Measurements from ENCODE around the gene BMX.

Gene BMX

DNA sequence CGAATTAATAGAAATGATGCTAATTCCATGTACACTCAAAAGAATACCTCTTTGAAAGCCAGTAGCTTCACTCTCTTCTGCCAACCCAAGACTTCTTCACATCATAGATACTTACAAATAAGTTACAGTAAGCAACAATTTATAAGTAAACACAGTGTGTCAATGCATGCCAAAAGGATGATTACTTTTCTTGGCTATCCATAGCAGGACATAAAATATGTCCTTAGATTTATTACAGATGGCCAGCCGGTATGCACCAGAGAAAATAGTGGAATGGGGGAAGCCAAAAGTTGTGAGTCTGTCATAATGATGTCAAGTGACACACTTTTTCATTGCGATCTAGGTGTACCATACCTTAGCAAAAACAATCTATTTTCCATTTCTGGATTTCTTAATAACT, 631 bp upstream of the BMX start:
- H3K4me3 ChIP-seq (ENCODE audit: control insufficient read depth, low read depth, low read length) = no peak overlapping the region
- DNase-seq (ENCODE audit: low read depth) = no peak
- TF ChIP-seq, protein P1, sequence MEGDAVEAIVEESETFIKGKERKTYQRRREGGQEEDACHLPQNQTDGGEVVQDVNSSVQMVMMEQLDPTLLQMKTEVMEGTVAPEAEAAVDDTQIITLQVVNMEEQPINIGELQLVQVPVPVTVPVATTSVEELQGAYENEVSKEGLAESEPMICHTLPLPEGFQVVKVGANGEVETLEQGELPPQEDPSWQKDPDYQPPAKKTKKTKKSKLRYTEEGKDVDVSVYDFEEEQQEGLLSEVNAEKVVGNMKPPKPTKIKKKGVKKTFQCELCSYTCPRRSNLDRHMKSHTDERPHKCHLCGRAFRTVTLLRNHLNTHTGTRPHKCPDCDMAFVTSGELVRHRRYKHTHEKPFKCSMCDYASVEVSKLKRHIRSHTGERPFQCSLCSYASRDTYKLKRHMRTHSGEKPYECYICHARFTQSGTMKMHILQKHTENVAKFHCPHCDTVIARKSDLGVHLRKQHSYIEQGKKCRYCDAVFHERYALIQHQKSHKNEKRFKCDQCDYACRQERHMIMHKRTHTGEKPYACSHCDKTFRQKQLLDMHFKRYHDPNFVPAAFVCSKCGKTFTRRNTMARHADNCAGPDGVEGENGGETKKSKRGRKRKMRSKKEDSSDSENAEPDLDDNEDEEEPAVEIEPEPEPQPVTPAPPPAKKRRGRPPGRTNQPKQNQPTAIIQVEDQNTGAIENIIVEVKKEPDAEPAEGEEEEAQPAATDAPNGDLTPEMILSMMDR (IDR thresholded peaks at IDR 0.05; ENCODE audit: control insufficient read depth, insufficient read depth, low read depth, low read length, missing control alignments) = no peak

DNA sequence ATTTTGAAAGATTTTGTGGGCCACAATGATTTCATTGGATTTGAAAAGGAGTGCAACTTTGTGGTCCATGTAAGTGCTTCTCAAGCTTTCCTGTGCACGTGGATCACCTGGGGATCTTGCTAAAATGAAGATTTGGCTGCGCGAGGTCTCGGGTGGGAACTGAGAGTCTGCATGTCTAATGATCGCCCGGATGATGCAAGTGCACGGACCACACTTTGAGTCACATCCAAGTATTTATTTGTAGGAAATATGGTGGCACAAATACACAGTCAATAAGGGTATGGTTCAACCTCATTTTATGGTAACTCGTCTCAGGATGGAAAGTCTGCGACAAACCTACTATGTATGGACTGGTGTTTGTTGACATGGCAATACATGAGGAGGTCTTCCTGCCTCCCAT, 899 bp downstream of the BMX start:
- no peak for DNase-seq (ENCODE audit: low read depth)
- TF ChIP-seq, protein P1 (IDR thresholded peaks at IDR 0.05; ENCODE audit: control insufficient read depth, insufficient read depth, low read depth, low read length, missing control alignments) = no peak
- H3K4me3 ChIP-seq (ENCODE audit: control insufficient read depth, low read depth, low read length) = no peak overlapping the region

DNA sequence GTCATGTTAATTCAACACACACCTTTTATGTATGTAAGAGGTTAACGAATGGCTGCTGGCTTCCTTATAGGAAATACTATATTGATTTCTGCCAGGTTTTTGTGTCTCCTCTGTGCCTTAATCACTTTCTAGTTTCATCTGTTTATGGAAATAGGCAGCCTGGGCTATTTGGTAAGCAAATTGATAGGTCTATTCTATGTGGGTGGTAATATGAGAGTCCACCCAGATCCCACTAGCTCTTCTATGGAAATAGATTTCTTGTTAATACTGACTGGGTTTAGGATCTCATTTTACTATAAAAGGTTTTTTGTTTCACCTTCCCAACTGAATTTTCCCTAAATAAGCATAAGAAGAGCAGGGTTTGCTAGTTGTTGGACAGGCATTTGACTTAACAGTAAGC, 4.1 kb downstream of the BMX start:
- no peak for DNase-seq (ENCODE audit: low read depth)
- no peak overlapping the region for H3K4me3 ChIP-seq (ENCODE audit: control insufficient read depth, low read depth, low read length)
- TF ChIP-seq, protein P1 (IDR thresholded peaks at IDR 0.05; ENCODE audit: control insufficient read depth, insufficient read depth, low read depth, low read length, missing control alignments) = no peak

DNA sequence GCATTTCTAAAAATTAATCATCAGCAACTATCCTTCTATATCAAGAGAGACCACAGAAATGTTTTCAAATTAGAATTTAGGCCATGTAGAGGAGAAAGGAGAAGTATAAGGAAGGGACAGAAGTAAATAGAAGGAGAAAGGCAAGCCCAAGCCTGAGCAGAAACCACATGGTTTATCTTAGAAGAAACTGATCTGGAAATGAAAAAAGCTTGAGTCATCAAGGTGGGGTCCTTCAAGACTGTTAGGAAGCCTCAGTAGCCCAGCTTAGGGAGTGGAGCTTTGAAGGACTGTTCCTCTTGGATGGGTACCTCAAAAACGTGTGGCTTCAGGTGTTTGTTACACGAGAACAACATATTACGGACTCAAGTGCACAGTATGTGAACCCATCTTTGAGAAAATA, 4.5 kb downstream of the BMX start:
- TF ChIP-seq, protein P1 (IDR thresholded peaks at IDR 0.05; ENCODE audit: control insufficient read depth, insufficient read depth, low read depth, low read length, missing control alignments) = no peak
- no peak for DNase-seq (ENCODE audit: low read depth)
- no peak overlapping the region for H3K4me3 ChIP-seq (ENCODE audit: control insufficient read depth, low read depth, low read length)

DNA sequence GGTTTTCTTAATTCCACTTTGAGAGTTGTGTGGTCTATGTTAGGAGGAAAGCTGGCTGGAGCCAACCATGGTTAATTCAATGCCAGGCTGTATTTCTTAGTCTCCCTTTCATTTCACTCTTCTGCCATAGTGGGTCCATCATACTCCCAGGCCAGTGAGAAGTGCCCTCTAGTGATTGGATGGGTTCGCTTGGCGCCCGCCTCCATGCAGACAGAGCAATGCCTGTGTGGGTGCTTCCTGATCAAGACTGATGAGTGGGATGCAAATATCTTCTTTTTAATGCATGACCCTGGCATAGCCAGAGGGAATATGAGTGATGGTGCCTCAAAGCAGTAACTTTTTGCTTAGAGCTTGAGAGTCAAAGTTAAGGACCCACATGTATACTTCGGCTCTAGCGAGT, 6.4 kb downstream of the BMX start:
- no peak for DNase-seq (ENCODE audit: low read depth)
- TF ChIP-seq, protein P1 (IDR thresholded peaks at IDR 0.05; ENCODE audit: control insufficient read depth, insufficient read depth, low read depth, low read length, missing control alignments) = no peak

DNA sequence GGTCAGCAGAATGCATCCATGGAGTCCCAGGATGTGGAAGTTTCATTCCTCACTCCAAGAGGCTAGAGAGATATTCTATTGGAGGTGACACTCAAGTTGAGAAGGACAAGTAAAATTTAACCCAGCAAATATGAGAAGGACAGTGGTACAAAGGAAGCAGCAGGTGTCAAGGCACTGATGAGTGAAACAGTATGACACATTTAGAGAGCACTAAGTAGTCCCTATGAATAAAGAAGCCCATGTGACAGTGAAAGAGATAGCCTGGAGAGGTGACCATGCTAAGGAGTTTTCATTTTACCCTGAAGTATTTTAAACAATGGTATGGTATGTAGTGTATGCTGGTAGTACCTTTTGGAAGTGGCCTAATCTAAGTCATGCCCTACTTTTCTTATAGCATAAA, 9.2 kb downstream of the BMX start:
- TF ChIP-seq, protein P1 (IDR thresholded peaks at IDR 0.05; ENCODE audit: control insufficient read depth, insufficient read depth, low read depth, low read length, missing control alignments) = no peak
- DNase-seq (ENCODE audit: low read depth) = no peak
- no peak overlapping the region for H3K4me3 ChIP-seq (ENCODE audit: control insufficient read depth, low read depth, low read length)

More for the DNA sequence above, 6.4 kb downstream of the BMX start:
- no peak overlapping the region for H3K4me3 ChIP-seq (ENCODE audit: control insufficient read depth, low read depth, low read length)

DNA sequence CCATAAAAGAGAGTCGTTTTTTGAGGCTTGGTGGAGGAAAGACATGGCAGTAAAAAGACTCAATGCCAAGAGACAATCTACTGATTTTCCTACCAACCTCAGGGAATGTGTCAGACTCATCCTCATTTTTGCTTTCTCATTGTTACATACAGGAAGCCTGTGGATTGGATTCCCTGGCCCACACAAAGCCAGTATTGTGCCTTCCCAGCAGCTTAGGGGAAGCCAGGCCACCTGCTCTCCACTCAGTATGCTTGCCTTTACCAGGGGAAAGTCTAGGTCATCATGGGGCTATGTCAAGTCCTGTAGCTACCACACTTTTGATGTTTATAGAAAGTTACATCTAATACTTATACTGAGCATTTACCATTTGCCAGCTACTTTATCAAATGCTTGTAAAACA, 11.0 kb downstream of the BMX start:
- TF ChIP-seq, protein P1 (IDR thresholded peaks at IDR 0.05; ENCODE audit: control insufficient read depth, insufficient read depth, low read depth, low read length, missing control alignments) = no peak
- no peak for DNase-seq (ENCODE audit: low read depth)
- no peak overlapping the region for H3K4me3 ChIP-seq (ENCODE audit: control insufficient read depth, low read depth, low read length)

All from AG09309 (cell line).